CD14-positive monocyte (primary cell): ENCODE data around the gene NCKAP1. TPM values are rescaled to one million over a fixed set of nuclear protein-coding genes. Genes with fewer than 3 reads are reported as not detected.
A peak's percentile ranks its signal among the peaks of the same experiment; 100 is the strongest.

Experiments
- DNase-seq, 3 donors: peaks; one replicate each; pipeline ENCODE4 v3.0.0-alpha.2; 2011 to 2022
- H2AFZ ChIP-seq: 2 replicates; pipeline ENCODE4 v1.6.0; 2012; ENCODE audit warnings: mild to moderate bottlenecking, low read depth, low read length, inconsistent platforms; ENCODE audit not compliant: insufficient read depth, poor library complexity, severe bottlenecking
- H3K27ac ChIP-seq, 2 donors: 1 replicate in 1 of 2; 2 replicates in 1 of 2; pipeline ENCODE4 v1.5.1; 2012 to 2013; ENCODE audit warnings: low read length in 2 of 2, control low read depth in 1 of 2, inconsistent platforms in 1 of 2, low read depth in 1 of 2, mild to moderate bottlenecking in 1 of 2
- H3K27me3 ChIP-seq, 2 donors: one replicate each; pipeline versions ENCODE4 v1.6.0 to v1.6.1; 2011 to 2013; ENCODE audit warnings: low read length in 2 of 2; ENCODE audit not compliant: control insufficient read depth in 2 of 2, insufficient read depth in 2 of 2
- H3K36me3 ChIP-seq, 2 donors: replicated peaks in 1 of 2; 1 replicate in 1 of 2; 2 replicates in 1 of 2; pipeline versions ENCODE4 v1.5.1 to v1.6.1; 2012 to 2013; ENCODE audit warnings: low read length in 2 of 2, control low read depth in 1 of 2, inconsistent platforms in 1 of 2, mild to moderate bottlenecking in 1 of 2; ENCODE audit not compliant: insufficient read depth in 2 of 2, control insufficient read depth in 1 of 2
- H3K4me1 ChIP-seq, 2 donors: 1 replicate in 1 of 2; 2 replicates in 1 of 2; pipeline versions ENCODE4 v1.5.1 to v1.6.1; 2012 to 2013; ENCODE audit warnings: low read length in 2 of 2, control low read depth in 1 of 2, inconsistent platforms in 1 of 2, mild to moderate bottlenecking in 1 of 2, moderate library complexity in 1 of 2; ENCODE audit not compliant: insufficient read depth in 2 of 2, control insufficient read depth in 1 of 2
- H3K4me2 ChIP-seq: replicated peaks from 2 replicates; pipeline ENCODE3; 2012; ENCODE audit warnings: low read length, moderate library complexity, mild to moderate bottlenecking; ENCODE audit not compliant: poor library complexity, severe bottlenecking; ENCODE audit errors: extremely low read depth
- H3K4me3 ChIP-seq, 3 experiments: fragments of 200-600 bp in 1 of 3; sonication (generic) in 1 of 3; replicated peaks in 1 of 3; 1 replicate in 2 of 3; 2 replicates in 1 of 3; pipeline ENCODE4 v1.5.1; 2011 to 2013; ENCODE audit warnings: low read length in 3 of 3, mild to moderate bottlenecking in 3 of 3, control low read depth in 2 of 3, low read depth in 2 of 3, inconsistent platforms in 1 of 3, moderate library complexity in 1 of 3
- H3K79me2 ChIP-seq: 2 replicates; pipeline ENCODE4 v1.6.0; 2012; ENCODE audit warnings: mild to moderate bottlenecking, control low read depth, inconsistent platforms, low read length, moderate library complexity; ENCODE audit not compliant: insufficient read depth
- H3K9ac ChIP-seq: 2 replicates; pipeline ENCODE4 v1.6.0; 2017; ENCODE audit warnings: low read length, mild to moderate bottlenecking; ENCODE audit not compliant: insufficient read depth, poor library complexity, severe bottlenecking
- H3K9me3 ChIP-seq, 2 donors: replicated peaks in 1 of 2; 1 replicate in 1 of 2; 2 replicates in 1 of 2; pipeline versions ENCODE4 v1.5.1 to v1.6.1; 2012 to 2013; ENCODE audit warnings: low read length in 2 of 2, control low read depth in 1 of 2; ENCODE audit not compliant: control insufficient read depth in 1 of 2, insufficient read depth in 1 of 2
- H4K20me1 ChIP-seq: 2 replicates; pipeline ENCODE4 v1.6.0; 2012; ENCODE audit warnings: mild to moderate bottlenecking, low read length, control low read depth, moderate library complexity; ENCODE audit not compliant: insufficient read depth
- H3K27ac Mint-ChIP-seq, 7 donors: one replicate each; pipeline ENCODE4 v1.8.0; 2020; ENCODE audit warnings: mild to moderate bottlenecking in 7 of 7, mixed read lengths in 7 of 7, moderate library complexity in 6 of 7, inconsistent platforms in 2 of 7
- H3K27me3 Mint-ChIP-seq, 3 donors: one replicate each; pipeline ENCODE4 v1.8.0; 2021 to 2022; ENCODE audit warnings: low read depth in 3 of 3, mild to moderate bottlenecking in 3 of 3, mixed read lengths in 3 of 3, moderate library complexity in 3 of 3, inconsistent platforms in 1 of 3
- H3K36me3 Mint-ChIP-seq, 2 donors: one replicate each; pipeline ENCODE4 v1.8.0; 2020; ENCODE audit warnings: mixed read lengths in 2 of 2, inconsistent platforms in 1 of 2, mild to moderate bottlenecking in 1 of 2
- H3K4me1 Mint-ChIP-seq: one replicate; pipeline ENCODE4 v1.8.0; 2020; ENCODE audit warnings: mild to moderate bottlenecking, mixed read lengths
- H3K4me3 Mint-ChIP-seq, 2 donors: one replicate each; pipeline ENCODE4 v1.8.0; 2020; ENCODE audit warnings: mild to moderate bottlenecking in 2 of 2, mixed read lengths in 2 of 2, moderate library complexity in 1 of 2
- H3K9me3 Mint-ChIP-seq, 7 donors: one replicate each; pipeline ENCODE4 v1.8.0; 2020 to 2022; ENCODE audit warnings: mixed read lengths in 7 of 7, mild to moderate bottlenecking in 6 of 7, moderate library complexity in 6 of 7, inconsistent platforms in 2 of 7
- WGBS: methylation state at CpG from one replicate; pipeline ENCODE4 v1.1.5; 2013; ENCODE audit warnings: missing lambda C conversion rate; ENCODE audit not compliant: insufficient coverage; 5-methylcytosine and 5-hydroxymethylcytosine counted together
- intact Hi-C, 2 donors: fragments of 100-400 bp; cut with micrococcal nuclease; formaldehyde crosslinking; loops; one replicate each; pipeline versions ENCODE4 v1.15.0 to v1.15.1; 2023
- polyA plus RNA-seq, 3 donors: library from polyadenylated mRNA; depleted of rRNA in 1 of 3; unstranded in 2 of 3; stranded (reverse) in 1 of 3; fragments of 300-500 nt in 2 of 3; fragments of >200 nt in 1 of 3; fragmentation: Illumina TruSeq in 2 of 3; gene quantifications; 1 replicate in 2 of 3; 2 replicates in 1 of 3; pipeline ENCODE4 v1.2.3, GENCODE V29; 2012 to 2021
- TF ChIP-seq, protein P1 (sequence below): fragments of 200-600 bp; IDR thresholded peaks from one replicate; pipeline ENCODE4 v1.8.0; 2022; ENCODE audit warnings: antibody characterized with exemption, mild to moderate bottlenecking

Gene NCKAP1
- polyA plus RNA-seq, 3 donors = 0.01 TPM; not detected in 2

DNA sequence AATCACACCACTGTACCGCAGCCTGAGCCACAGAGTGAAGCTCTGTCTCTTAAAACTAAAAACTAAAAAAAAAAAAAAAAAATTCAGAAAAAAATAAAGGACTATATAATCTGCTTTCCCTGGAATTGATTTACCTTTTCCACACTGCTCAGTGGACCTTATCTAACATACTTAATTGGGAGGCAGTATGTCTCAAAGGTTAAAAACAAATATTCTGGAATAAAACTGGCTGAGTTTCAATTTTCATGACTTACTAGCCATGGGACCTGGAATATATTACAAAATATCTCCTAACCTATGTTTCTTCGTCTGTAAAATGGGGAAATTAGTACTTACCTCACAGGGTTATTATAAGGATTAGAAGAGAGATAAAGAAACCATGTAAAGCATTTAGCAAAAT is 11.8 kb downstream of the NCKAP1 start:
- H3K4me3 ChIP-seq = no peak overlapping the region
- H3K4me2 ChIP-seq = no peak overlapping the region
- TF ChIP-seq, protein P1, sequence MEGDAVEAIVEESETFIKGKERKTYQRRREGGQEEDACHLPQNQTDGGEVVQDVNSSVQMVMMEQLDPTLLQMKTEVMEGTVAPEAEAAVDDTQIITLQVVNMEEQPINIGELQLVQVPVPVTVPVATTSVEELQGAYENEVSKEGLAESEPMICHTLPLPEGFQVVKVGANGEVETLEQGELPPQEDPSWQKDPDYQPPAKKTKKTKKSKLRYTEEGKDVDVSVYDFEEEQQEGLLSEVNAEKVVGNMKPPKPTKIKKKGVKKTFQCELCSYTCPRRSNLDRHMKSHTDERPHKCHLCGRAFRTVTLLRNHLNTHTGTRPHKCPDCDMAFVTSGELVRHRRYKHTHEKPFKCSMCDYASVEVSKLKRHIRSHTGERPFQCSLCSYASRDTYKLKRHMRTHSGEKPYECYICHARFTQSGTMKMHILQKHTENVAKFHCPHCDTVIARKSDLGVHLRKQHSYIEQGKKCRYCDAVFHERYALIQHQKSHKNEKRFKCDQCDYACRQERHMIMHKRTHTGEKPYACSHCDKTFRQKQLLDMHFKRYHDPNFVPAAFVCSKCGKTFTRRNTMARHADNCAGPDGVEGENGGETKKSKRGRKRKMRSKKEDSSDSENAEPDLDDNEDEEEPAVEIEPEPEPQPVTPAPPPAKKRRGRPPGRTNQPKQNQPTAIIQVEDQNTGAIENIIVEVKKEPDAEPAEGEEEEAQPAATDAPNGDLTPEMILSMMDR = no peak
- H4K20me1 ChIP-seq = no peaks in the 10 kb centered on the region
- H3K79me2 ChIP-seq = no peaks in the 10 kb centered on the region
- no peak overlapping the region for H3K27ac Mint-ChIP-seq
- no peaks in the 10 kb centered on the region for H3K36me3 ChIP-seq
- H3K9me3 ChIP-seq = no peaks in the 10 kb centered on the region
- H3K9ac ChIP-seq = no peak overlapping the region
- WGBS = no CpG with 5 or more reads among the region's 2 CpGs
- peaks cover 0 to 3% (median 0%) of the 10 kb centered on the region in 7 donors for H3K9me3 Mint-ChIP-seq
- peak overlapping the region in 1 of 2 donors; percentile 39 for H3K4me3 Mint-ChIP-seq
- intact Hi-C loops = no loop called here
- no peak for DNase-seq
- H3K4me1 Mint-ChIP-seq = no peaks in the 10 kb centered on the region
- H3K36me3 Mint-ChIP-seq = peaks cover 0 to 3% of the 10 kb centered on the region in 2 donors
- H3K4me1 ChIP-seq = no peaks in the 10 kb centered on the region
- no peak overlapping the region for H3K27ac ChIP-seq
- no peak overlapping the region for H2AFZ ChIP-seq
- H3K27me3 Mint-ChIP-seq = peaks cover 74 to 83% (median 74%) of the 10 kb centered on the region in 3 donors
- peaks cover 93 to 100% of the 10 kb centered on the region in 2 donors for H3K27me3 ChIP-seq

DNA sequence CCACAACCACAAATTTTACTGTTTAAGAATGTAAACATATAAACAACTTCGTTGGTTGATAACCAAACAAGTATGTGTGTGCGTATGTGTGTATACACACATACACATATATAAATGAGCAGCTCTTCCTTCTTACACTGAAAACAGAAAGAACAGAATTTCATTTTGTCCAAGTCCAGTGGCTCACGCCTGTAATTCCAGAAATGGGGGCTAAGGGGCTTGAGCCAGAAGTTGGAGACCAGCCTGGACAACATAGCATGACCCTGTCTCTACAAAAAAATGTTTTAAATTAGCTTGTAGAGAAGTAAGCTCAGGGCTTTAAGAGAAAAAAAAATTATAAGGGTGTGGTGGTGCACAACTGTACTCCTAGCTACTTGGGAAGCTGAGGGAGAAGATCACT is 12.3 kb downstream of the NCKAP1 start:
- Histone ChIP-seq H3K4me3 (no peak overlapping the region), H3K36me3 (no peaks in the 10 kb centered on the region), H3K9ac (no peak overlapping the region), H2AFZ (no peak overlapping the region), H3K79me2 (no peaks in the 10 kb centered on the region), H3K4me1 (no peaks in the 10 kb centered on the region), H3K4me2 (no peak overlapping the region), H4K20me1 (no peaks in the 10 kb centered on the region), H3K9me3 (no peaks in the 10 kb centered on the region), H3K27me3 (peaks cover 92 to 100% of the 10 kb centered on the region in 2 donors), H3K27ac (no peak overlapping the region)
- TF ChIP-seq, protein P1 = no peak
- no peak for DNase-seq
- intact Hi-C loops = no loop called here
- Mint-ChIP-seq H3K9me3 (peaks cover 0 to 3% (median 0%) of the 10 kb centered on the region in 7 donors), H3K27ac (no peak overlapping the region), H3K4me3 (peak overlapping the region in 1 of 2 donors; percentile 43), H3K27me3 (peaks cover 71 to 81% (median 75%) of the 10 kb centered on the region in 3 donors), H3K4me1 (no peaks in the 10 kb centered on the region), H3K36me3 (peaks cover 0 to 3% of the 10 kb centered on the region in 2 donors)
- WGBS = no CpG with 5 or more reads among the region's 3 CpGs
